ENCODE measurements around the gene OCRL. TPM values are rescaled to one million over a fixed set of nuclear protein-coding genes. Genes with fewer than 3 reads are reported as not detected.

Gene OCRL
- total RNA-seq, 6 donors from 2014 or later = 11.8 to 22.0 (median 17.7) TPM

DNA sequence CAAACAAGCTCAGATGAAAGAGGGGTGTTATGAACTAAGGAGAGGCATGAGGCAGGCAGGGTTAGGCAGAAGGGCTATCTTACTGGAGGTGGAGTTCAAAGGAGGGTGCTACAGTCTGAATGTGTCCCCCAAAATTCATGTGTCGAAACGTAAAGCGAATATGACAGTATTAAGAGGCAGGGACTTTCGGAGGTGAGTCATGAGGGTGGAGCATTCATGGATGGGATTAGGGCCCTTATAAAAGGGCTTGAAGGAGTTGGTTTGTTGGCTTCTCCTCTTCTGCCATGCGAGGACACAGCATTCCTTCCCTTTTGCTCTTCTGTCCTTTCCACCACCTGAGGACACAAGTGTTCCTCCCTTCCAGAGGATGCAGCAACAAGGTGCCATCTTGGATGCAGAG is 91.8 kb downstream of the OCRL start:
- TF ChIP-seq POLR2A (IDR thresholded peaks at IDR 0.05) (no peak), POLR2AphosphoS5 (IDR thresholded peaks at IDR 0.05) (no peak), EP300 (IDR thresholded peaks at IDR 0.05) (no peak)
- TF ChIP-seq, protein P1, sequence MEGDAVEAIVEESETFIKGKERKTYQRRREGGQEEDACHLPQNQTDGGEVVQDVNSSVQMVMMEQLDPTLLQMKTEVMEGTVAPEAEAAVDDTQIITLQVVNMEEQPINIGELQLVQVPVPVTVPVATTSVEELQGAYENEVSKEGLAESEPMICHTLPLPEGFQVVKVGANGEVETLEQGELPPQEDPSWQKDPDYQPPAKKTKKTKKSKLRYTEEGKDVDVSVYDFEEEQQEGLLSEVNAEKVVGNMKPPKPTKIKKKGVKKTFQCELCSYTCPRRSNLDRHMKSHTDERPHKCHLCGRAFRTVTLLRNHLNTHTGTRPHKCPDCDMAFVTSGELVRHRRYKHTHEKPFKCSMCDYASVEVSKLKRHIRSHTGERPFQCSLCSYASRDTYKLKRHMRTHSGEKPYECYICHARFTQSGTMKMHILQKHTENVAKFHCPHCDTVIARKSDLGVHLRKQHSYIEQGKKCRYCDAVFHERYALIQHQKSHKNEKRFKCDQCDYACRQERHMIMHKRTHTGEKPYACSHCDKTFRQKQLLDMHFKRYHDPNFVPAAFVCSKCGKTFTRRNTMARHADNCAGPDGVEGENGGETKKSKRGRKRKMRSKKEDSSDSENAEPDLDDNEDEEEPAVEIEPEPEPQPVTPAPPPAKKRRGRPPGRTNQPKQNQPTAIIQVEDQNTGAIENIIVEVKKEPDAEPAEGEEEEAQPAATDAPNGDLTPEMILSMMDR (IDR thresholded peaks at IDR 0.05) = no peak
- DNase-seq = no peak

DNA sequence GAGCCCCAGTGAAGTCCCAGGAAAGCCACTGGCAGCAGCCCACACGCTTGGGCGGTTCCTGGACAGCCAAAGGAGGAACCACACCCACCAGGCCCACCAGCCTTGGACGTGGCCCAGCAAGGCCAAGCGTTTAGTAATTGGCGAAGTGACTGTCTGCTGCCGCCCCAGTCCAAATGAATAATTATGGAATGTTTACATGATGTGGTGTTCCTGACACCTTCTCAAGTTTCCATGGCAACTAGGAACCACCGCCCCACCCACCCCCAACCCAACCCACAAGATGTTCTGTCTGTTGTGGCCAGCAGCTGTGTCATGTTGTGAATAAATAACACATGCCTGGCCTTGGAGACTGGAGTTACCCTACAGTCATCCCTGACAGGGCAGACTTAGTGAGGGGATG is 92.4 kb downstream of the OCRL start:
- Histone ChIP-seq H3K4me3 (no peak overlapping the region), H3K27ac (no peak overlapping the region), H3K27me3 (no peaks in the 10 kb centered on the region), H3K36me3 (no peaks in the 10 kb centered on the region), H3K4me1 (peaks cover 0 to 4% (median 0%) of the 10 kb centered on the region in 4 donors), H3K9me3 (no peaks in the 10 kb centered on the region)
- TF ChIP-seq, protein P1 (IDR thresholded peaks at IDR 0.05) = no peak
- TF ChIP-seq POLR2AphosphoS5 (IDR thresholded peaks at IDR 0.05) = no peak
- TF ChIP-seq POLR2A (IDR thresholded peaks at IDR 0.05) = no peak
- TF ChIP-seq EP300 (IDR thresholded peaks at IDR 0.05) = no peak
- no peak for DNase-seq
- peak in 1 of 2 donors; percentile 78 for ATAC-seq (ENCODE audit: low FRiP score in 2 of 2)
- WGBS, 2 donors = 20 to 60% methylated on average over 2 to 7 of the region's 7 CpGs

More for the DNA sequence above, 91.8 kb downstream of the OCRL start:
- WGBS, 2 donors = 85 to 87% methylated on average over 5 of the region's 5 CpGs
- Histone ChIP-seq H3K9me3 (no peaks in the 10 kb centered on the region), H3K27ac (no peak overlapping the region), H3K4me1 (no peaks in the 10 kb centered on the region), H3K4me3 (no peak overlapping the region), H3K36me3 (no peaks in the 10 kb centered on the region), H3K27me3 (no peaks in the 10 kb centered on the region)
- ATAC-seq (ENCODE audit: low FRiP score in 2 of 2) = peak in 1 of 2 donors; percentile 49

DNA sequence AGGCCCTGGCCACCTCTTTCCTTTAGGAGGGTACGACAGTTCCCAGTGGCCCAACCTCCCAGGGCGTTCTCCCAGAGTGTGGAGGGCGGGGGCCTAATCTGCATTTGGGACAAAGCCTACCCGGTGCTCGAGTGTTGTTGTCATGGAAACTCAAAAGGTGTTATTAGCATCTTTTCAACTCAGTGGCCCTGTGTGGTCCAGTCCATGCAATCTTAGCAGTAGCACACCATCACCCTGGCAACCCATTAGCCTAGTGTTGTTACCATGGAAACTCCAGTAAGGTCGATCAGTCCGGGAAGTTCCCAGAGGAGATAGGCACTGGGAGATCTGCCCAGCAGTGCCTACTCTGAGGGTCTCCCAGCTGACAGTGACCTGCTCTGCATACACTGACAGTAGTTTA is 94.5 kb downstream of the OCRL start:
- 82% methylated on average over 2 to 7 of the region's 7 CpGs for WGBS, 2 donors

DNA sequence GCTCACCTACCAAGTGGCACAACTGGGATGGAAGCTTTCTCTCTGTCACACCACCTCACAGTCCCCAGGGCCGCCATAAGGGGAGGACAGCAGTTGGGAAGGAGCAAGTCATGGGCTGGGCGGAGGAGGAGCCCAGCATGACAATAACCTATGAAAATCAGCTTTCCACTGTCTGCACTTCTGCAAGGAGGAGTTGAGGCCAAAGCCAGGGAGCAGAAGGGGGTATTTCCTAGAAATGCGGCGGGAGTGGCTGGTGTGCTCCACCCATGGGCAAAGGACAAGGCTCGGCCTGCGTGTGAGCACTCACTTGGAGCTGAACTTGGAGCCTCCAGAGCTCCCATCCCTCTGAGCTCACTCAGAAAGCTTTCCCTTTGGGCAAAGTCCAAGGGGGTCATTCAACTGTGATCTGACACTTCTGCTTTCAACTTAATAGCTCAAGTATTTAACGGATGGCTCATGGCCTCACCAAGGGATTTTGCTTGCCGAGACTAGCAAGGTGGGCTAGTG is 96.2 kb downstream of the OCRL start:
- WGBS, 2 donors = 78 to 84% methylated on average over 5 to 8 of the region's 8 CpGs
- H3K27ac ChIP-seq = no peak overlapping the region
- H3K4me1 ChIP-seq = peaks cover 0 to 4% (median 1%) of the 10 kb centered on the region in 4 donors
- H3K9me3 ChIP-seq = peaks cover 0 to 2% (median 0%) of the 10 kb centered on the region in 4 donors
- TF ChIP-seq, protein P1 (IDR thresholded peaks at IDR 0.05) = no peak
- TF ChIP-seq POLR2AphosphoS5 (IDR thresholded peaks at IDR 0.05) = no peak
- TF ChIP-seq EP300 (IDR thresholded peaks at IDR 0.05) = no peak
- TF ChIP-seq POLR2A (IDR thresholded peaks at IDR 0.05) = no peak
- H3K27me3 ChIP-seq = no peaks in the 10 kb centered on the region
- ATAC-seq (ENCODE audit: low FRiP score in 2 of 2) (peak in 1 of 2 donors; percentile 73), DNase-seq (no peak)
- no peaks in the 10 kb centered on the region for H3K36me3 ChIP-seq
- no peak overlapping the region for H3K4me3 ChIP-seq

More for the DNA sequence above, 94.5 kb downstream of the OCRL start:
- H3K27ac ChIP-seq = no peak overlapping the region
- ATAC-seq (ENCODE audit: low FRiP score in 2 of 2) (no peak), DNase-seq (no peak)
- TF ChIP-seq POLR2A (IDR thresholded peaks at IDR 0.05) (no peak), POLR2AphosphoS5 (IDR thresholded peaks at IDR 0.05) (no peak), EP300 (IDR thresholded peaks at IDR 0.05) (no peak)
- TF ChIP-seq, protein P1 (IDR thresholded peaks at IDR 0.05) = no peak
- H3K27me3 ChIP-seq = no peaks in the 10 kb centered on the region
- no peaks in the 10 kb centered on the region for H3K9me3 ChIP-seq
- no peaks in the 10 kb centered on the region for H3K36me3 ChIP-seq
- H3K4me1 ChIP-seq = peaks cover 0 to 4% (median 1%) of the 10 kb centered on the region in 4 donors
- H3K4me3 ChIP-seq = no peak overlapping the region

Data from upper lobe of left lung (tissue), 6 donors.